Liver (tissue), 9 donors: ENCODE results near the gene IP6K3. TPM values are rescaled to one million over a fixed set of nuclear protein-coding genes. Genes with fewer than 3 reads are reported as not detected.

ENCODE experiments used
- DNase-seq: peaks from one replicate; pipeline ENCODE4 v3.0.0-alpha.2; 2017; ENCODE audit warnings: low spot score
- H3K27ac ChIP-seq, 2 donors: one replicate each; pipeline ENCODE4 v1.7.0; 2013; ENCODE audit warnings: inconsistent platforms in 2 of 2, low read length in 2 of 2, control low read depth in 1 of 2, low read depth in 1 of 2, mild to moderate bottlenecking in 1 of 2
- H3K27me3 ChIP-seq, 4 donors: one replicate each; pipeline versions ENCODE4 v1.6.1 to v1.7.0; 2013; ENCODE audit warnings: low read length in 3 of 4, inconsistent platforms in 1 of 4, mild to moderate bottlenecking in 1 of 4, moderate library complexity in 1 of 4; ENCODE audit not compliant: control insufficient read depth in 4 of 4, insufficient read depth in 4 of 4
- H3K36me3 ChIP-seq, 4 donors: one replicate each; pipeline versions ENCODE4 v1.6.1 to v1.7.0; 2013; ENCODE audit warnings: low read length in 3 of 4, mild to moderate bottlenecking in 3 of 4, low read depth in 1 of 4, moderate library complexity in 1 of 4; ENCODE audit not compliant: control insufficient read depth in 4 of 4, insufficient read depth in 3 of 4
- H3K4me1 ChIP-seq, 4 donors: one replicate each; pipeline versions ENCODE4 v1.6.1 to v1.7.0; 2013; ENCODE audit warnings: low read length in 3 of 4, mild to moderate bottlenecking in 3 of 4, moderate library complexity in 1 of 4; ENCODE audit not compliant: control insufficient read depth in 4 of 4, insufficient read depth in 4 of 4
- H3K4me3 ChIP-seq, 3 donors: one replicate each; pipeline versions ENCODE4 v1.6.1 to v1.7.0; 2013; ENCODE audit warnings: low read length in 3 of 3, control low read depth in 1 of 3, low read depth in 1 of 3, mild to moderate bottlenecking in 1 of 3
- H3K9ac ChIP-seq, 2 donors: one replicate each; pipeline ENCODE4 v1.7.0; 2013; ENCODE audit warnings: low read length in 2 of 2, mild to moderate bottlenecking in 2 of 2, moderate library complexity in 2 of 2, control low read depth in 1 of 2, low read depth in 1 of 2
- H3K9me3 ChIP-seq, 4 donors: one replicate each; pipeline versions ENCODE4 v1.6.1 to v1.7.0; 2013; ENCODE audit warnings: low read length in 3 of 4; ENCODE audit not compliant: control insufficient read depth in 4 of 4
- EGR1 ChIP-seq, 2 donors: IDR thresholded peaks; 2 replicates each; pipeline ENCODE4 v1.6.1; 2016 to 2018; ENCODE audit warnings: antibody characterized with exemption in 2 of 2, low read depth in 2 of 2
- FOXA1 ChIP-seq: IDR thresholded peaks from 2 replicates; pipeline ENCODE4 v1.6.1; 2016; ENCODE audit warnings: antibody characterized with exemption
- FOXA2 ChIP-seq: IDR thresholded peaks from 2 replicates; pipeline ENCODE4 v1.6.1; 2016; ENCODE audit warnings: antibody characterized with exemption
- GABPA ChIP-seq, 2 donors: IDR thresholded peaks in 1 of 2; conservative IDR thresholded peaks in 1 of 2; 2 replicates each; pipeline ENCODE4 v1.6.1; 2016; ENCODE audit warnings: antibody characterized with exemption in 2 of 2, mild to moderate bottlenecking in 1 of 2, moderate library complexity in 1 of 2
- HNF4G ChIP-seq: IDR thresholded peaks from 2 replicates; pipeline ENCODE4 v1.6.1; 2016; ENCODE audit warnings: antibody characterized with exemption
- NR2F2 ChIP-seq: IDR thresholded peaks from 2 replicates; pipeline ENCODE4 v1.6.1; 2016; ENCODE audit warnings: antibody characterized with exemption
- RAD21 ChIP-seq, 2 donors: IDR thresholded peaks; 2 replicates each; pipeline ENCODE4 v1.6.1; 2016; ENCODE audit warnings: antibody characterized with exemption in 2 of 2, mild to moderate bottlenecking in 2 of 2
- RXRA ChIP-seq, 2 donors: IDR thresholded peaks; 2 replicates each; pipeline ENCODE4 v1.6.1; 2017 to 2018; ENCODE audit warnings: antibody characterized with exemption in 2 of 2, mild to moderate bottlenecking in 1 of 2
- SP1 ChIP-seq: IDR thresholded peaks from 2 replicates; pipeline ENCODE4 v1.6.1; 2018; ENCODE audit warnings: antibody characterized with exemption, mild to moderate bottlenecking
- TAF1 ChIP-seq: conservative IDR thresholded peaks from 2 replicates; pipeline ENCODE4 v1.6.1; 2016; ENCODE audit warnings: antibody characterized with exemption, mild to moderate bottlenecking
- YY1 ChIP-seq: IDR thresholded peaks from 2 replicates; pipeline ENCODE4 v1.6.1; 2016; ENCODE audit warnings: antibody characterized with exemption, mild to moderate bottlenecking
- WGBS: extraction: QIAGEN DNeasy Blood & Tissue Kit; methylation state at CpG from one replicate; pipeline ENCODE4 v1.1.7; 2013; 5-methylcytosine and 5-hydroxymethylcytosine counted together
- polyA plus RNA-seq, 2 donors: library from polyadenylated mRNA; stranded (reverse) in 1 of 2; unstranded in 1 of 2; fragments of 200-250 nt in 1 of 2; fragments of >200 nt in 1 of 2; fragmentation: Nextera tagmentation in 1 of 2; extraction: Ambion mirVana in 1 of 2; gene quantifications; one replicate each; pipeline versions ENCODE4 v1.2.1 to v1.2.3, GENCODE V29; 2013 to 2015
- total RNA-seq, 2 donors: library from RNA; depleted of rRNA; stranded (reverse); fragments of >200 nt; gene quantifications; one replicate each; pipeline ENCODE4 v1.2.3, GENCODE V29; 2014
- TF ChIP-seq, protein P1 (sequence below): IDR thresholded peaks from 2 replicates; pipeline ENCODE4 v1.6.1; 2016; ENCODE audit warnings: antibody characterized with exemption
- TF ChIP-seq, protein P2 (sequence below): IDR thresholded peaks from 2 replicates; pipeline ENCODE4 v1.6.1; 2016; ENCODE audit warnings: antibody characterized with exemption
- TF ChIP-seq, protein P3 (sequence below): fragments of 150-350 bp; IDR thresholded peaks from 2 replicates; pipeline ENCODE4 v1.5.1; 2017; ENCODE audit warnings: improper control_type of control experiment, low read depth, low read length; ENCODE audit not compliant: missing input control
- donor health status: healthy.
- donor health status: healthy.
- donor health status: healthy.
- donor health status: healthy.
- donor health status: healthy.

IP6K3 gene
- total and polyA plus RNA-seq, 4 donors = 1.5 to 12.9 (median 6.7) TPM

DNA sequence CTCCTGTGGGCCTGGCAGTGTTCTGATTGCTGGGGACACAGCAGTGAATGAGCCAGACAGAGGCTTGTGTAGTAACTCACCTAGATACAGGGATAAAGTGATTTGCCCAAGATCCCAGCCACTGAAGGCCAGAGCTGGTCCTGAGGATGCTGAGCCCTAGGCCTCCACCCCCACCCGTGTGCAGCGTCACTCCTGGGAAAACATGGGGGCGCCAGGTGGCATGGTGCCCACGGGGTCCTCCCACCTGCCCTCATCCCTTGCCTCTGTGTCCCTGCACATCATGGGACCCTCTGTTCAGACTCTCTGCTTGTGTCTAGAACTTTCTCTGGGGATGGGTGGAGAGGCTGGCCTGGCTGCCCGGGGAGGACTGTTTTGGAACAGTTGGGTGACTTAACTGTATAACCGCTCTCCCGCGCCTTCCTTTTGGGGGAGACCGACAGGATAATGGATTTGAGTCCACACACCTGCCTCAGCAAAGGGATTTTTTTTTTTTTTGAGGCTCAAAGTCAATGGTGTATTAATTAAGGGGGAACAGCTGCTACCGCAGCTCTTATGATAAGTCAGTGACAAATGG lies 22.6 kb upstream of the IP6K3 start:
- H3K9ac ChIP-seq = no peak overlapping the region
- H3K36me3 ChIP-seq = peaks cover 0 to 16% (median 2%) of the 10 kb centered on the region in 4 donors
- no peak for TF ChIP-seq FOXA2
- TF ChIP-seq GABPA (IDR thresholded peaks at IDR 0.05 in 1 of 2, conservative IDR thresholded peaks at IDR 0.05 in 1 of 2) = no peak
- no peak for TF ChIP-seq SP1
- TF ChIP-seq YY1 = no peak
- TF ChIP-seq HNF4G = no peak
- TF ChIP-seq EGR1 (IDR thresholded peaks at IDR 0.05; ENCODE audit: low read depth in 2 of 2) = no peak
- TF ChIP-seq, protein P1, sequence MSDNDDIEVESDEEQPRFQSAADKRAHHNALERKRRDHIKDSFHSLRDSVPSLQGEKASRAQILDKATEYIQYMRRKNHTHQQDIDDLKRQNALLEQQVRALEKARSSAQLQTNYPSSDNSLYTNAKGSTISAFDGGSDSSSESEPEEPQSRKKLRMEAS = no peak
- TF ChIP-seq NR2F2 = no peak
- no peak for TF ChIP-seq FOXA1
- TF ChIP-seq, protein P2, sequence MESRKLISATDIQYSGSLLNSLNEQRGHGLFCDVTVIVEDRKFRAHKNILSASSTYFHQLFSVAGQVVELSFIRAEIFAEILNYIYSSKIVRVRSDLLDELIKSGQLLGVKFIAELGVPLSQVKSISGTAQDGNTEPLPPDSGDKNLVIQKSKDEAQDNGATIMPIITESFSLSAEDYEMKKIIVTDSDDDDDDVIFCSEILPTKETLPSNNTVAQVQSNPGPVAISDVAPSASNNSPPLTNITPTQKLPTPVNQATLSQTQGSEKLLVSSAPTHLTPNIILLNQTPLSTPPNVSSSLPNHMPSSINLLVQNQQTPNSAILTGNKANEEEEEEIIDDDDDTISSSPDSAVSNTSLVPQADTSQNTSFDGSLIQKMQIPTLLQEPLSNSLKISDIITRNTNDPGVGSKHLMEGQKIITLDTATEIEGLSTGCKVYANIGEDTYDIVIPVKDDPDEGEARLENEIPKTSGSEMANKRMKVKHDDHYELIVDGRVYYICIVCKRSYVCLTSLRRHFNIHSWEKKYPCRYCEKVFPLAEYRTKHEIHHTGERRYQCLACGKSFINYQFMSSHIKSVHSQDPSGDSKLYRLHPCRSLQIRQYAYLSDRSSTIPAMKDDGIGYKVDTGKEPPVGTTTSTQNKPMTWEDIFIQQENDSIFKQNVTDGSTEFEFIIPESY = no peak
- WGBS = 83% methylated on average over 10 of the region's 10 CpGs
- H3K9me3 ChIP-seq = no peaks in the 10 kb centered on the region
- no peak overlapping the region for H3K4me3 ChIP-seq
- DNase-seq = no peak
- peaks cover 0 to 11% (median 5%) of the 10 kb centered on the region in 4 donors for H3K4me1 ChIP-seq
- no peaks in the 10 kb centered on the region for H3K27me3 ChIP-seq
- no peak overlapping the region for H3K27ac ChIP-seq

DNA sequence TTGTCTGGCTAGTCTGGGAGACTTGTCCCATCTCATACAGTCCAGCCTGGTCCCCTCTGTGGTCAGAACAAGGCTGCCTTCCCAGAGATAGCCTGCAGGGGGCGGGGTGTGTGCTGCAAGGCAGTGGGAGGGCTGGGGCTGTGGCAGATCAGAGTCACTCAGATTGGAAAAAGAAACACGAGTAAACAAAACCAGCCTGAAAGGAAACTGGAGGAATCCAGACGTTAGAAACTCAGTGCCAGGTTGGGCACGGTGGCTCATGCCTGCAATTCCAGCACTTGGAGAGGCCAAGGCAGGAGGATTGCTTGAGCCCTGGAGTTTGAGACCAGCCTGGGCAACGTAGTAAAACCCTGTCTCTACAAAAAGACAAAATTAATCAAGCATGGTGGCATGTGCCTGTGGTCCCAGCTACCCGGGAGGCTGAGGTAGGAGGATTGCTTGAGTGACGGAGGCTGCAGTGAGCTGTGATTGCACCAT lies 22.0 kb upstream of the IP6K3 start:
- Histone ChIP-seq H3K9ac (no peak overlapping the region), H3K9me3 (no peaks in the 10 kb centered on the region), H3K4me1 (peaks cover 0 to 11% (median 5%) of the 10 kb centered on the region in 4 donors), H3K27me3 (no peaks in the 10 kb centered on the region), H3K27ac (no peak overlapping the region), H3K36me3 (peaks cover 0 to 13% (median 1%) of the 10 kb centered on the region in 4 donors), H3K4me3 (no peak overlapping the region)
- WGBS = 36% methylated on average over 7 of the region's 7 CpGs
- DNase-seq = peak; percentile 83
- TF ChIP-seq FOXA2 (no peak), TAF1 (no peak), YY1 (no peak), EGR1 (IDR thresholded peaks at IDR 0.05; ENCODE audit: low read depth in 2 of 2) (no peak), RXRA (IDR thresholded peaks at IDR 0.05) (no peak), RAD21 (IDR thresholded peaks at IDR 0.05) (peak; percentile 82 to 92), GABPA (IDR thresholded peaks at IDR 0.05 in 1 of 2, conservative IDR thresholded peaks at IDR 0.05 in 1 of 2) (no peak)
- TF ChIP-seq, protein P3, sequence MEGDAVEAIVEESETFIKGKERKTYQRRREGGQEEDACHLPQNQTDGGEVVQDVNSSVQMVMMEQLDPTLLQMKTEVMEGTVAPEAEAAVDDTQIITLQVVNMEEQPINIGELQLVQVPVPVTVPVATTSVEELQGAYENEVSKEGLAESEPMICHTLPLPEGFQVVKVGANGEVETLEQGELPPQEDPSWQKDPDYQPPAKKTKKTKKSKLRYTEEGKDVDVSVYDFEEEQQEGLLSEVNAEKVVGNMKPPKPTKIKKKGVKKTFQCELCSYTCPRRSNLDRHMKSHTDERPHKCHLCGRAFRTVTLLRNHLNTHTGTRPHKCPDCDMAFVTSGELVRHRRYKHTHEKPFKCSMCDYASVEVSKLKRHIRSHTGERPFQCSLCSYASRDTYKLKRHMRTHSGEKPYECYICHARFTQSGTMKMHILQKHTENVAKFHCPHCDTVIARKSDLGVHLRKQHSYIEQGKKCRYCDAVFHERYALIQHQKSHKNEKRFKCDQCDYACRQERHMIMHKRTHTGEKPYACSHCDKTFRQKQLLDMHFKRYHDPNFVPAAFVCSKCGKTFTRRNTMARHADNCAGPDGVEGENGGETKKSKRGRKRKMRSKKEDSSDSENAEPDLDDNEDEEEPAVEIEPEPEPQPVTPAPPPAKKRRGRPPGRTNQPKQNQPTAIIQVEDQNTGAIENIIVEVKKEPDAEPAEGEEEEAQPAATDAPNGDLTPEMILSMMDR = peak; percentile 78
- TF ChIP-seq, protein P1 = no peak
